Lower lobe of right lung (tissue), 2 donors: Measurements from ENCODE around the gene ABCB8. TPM values are rescaled to one million over a fixed set of nuclear protein-coding genes. Genes with fewer than 3 reads are reported as not detected.

ENCODE experiments used
- ATAC-seq, 2 donors: fragments of 200-7000 bp; cut with Tn5 transposase; one replicate each; pipeline ENCODE4 v1.9.1; 2020 to 2022; ENCODE audit warnings: mild to moderate bottlenecking in 2 of 2, moderate library complexity in 2 of 2
- DNase-seq: peaks from one replicate; pipeline ENCODE4 v3.0.0-alpha.2; 2020
- H3K27ac ChIP-seq: fragments of 200-600 bp; one replicate; pipeline ENCODE4 v1.8.0; 2022
- H3K27me3 ChIP-seq: fragments of 200-600 bp; one replicate; pipeline ENCODE4 v1.8.0; 2022; ENCODE audit warnings: low read depth
- H3K36me3 ChIP-seq: fragments of 200-600 bp; one replicate; pipeline ENCODE4 v1.8.0; 2022; ENCODE audit warnings: mild to moderate bottlenecking
- H3K4me1 ChIP-seq: fragments of 200-600 bp; one replicate; pipeline ENCODE4 v1.8.0; 2022
- H3K4me3 ChIP-seq: fragments of 200-600 bp; one replicate; pipeline ENCODE4 v1.8.0; 2022; ENCODE audit warnings: mild to moderate bottlenecking
- H3K9me3 ChIP-seq: fragments of 200-600 bp; one replicate; pipeline ENCODE4 v1.8.0; 2022
- CTCF ChIP-seq: fragments of 200-600 bp; IDR thresholded peaks from one replicate; pipeline ENCODE4 v1.8.0; 2022; ENCODE audit warnings: antibody characterized with exemption, mild to moderate bottlenecking
- intact Hi-C: fragments of 100-400 bp; cut with DNase I; formaldehyde crosslinking; loops from one replicate; pipeline ENCODE4 v1.11.0; 2022
- total RNA-seq: library from RNA; stranded (reverse); fragmentation: NEBNext Ultra II Directional; extraction: Animal tissue kit (Norgen Biotek cat#: 25700); gene quantifications from one replicate; pipeline ENCODE4 v1.2.1, GENCODE V29; 2021
- donor health status: DM: no; HTN: yes; CAD: no; lungs with severe emphysema.

The ABCB8 gene
- total RNA-seq, 1 donor from 2014 or later: 42.4 TPM

- H3K36me3 ChIP-seq: no peaks in the 10 kb centered on the region
- TF ChIP-seq CTCF: no peak
- no peaks in the 10 kb centered on the region for H3K27me3 ChIP-seq
- peak overlapping the region; percentile 84 for H3K27ac ChIP-seq
- no peak for DNase-seq
- no peaks in the 10 kb centered on the region for H3K9me3 ChIP-seq
- peaks cover 60% of the 10 kb centered on the region for H3K4me1 ChIP-seq
- intact Hi-C loops: no loop called here
- peak overlapping the region; percentile 96 for H3K4me3 ChIP-seq
- no peak for ATAC-seq
These were observed 55.5 kb downstream of the ABCB8 start for GRCh38 chr7:151083824-151084160.

DNA sequence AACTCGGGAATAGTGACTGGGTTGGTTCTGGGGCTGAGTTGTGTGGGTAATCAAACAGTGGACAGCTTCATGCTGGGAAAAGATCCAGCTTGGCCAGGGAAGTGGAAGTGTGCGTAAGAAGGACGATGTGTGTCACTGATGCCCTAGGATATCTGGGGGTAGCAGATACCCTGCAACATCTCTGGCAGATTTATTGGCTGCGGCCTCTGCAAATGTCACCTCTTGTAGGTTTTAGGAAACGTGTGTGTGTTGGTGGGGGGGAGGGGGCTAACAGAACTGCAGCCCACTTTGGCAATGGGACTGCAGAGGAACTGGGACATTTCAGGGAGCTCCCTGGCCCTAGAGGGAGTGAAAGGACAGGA is 57.1 kb downstream of the ABCB8 start:
- ATAC-seq: no peak
- no peak for DNase-seq
- no peaks in the 10 kb centered on the region for H3K9me3 ChIP-seq
- intact Hi-C loops: no loop called here
- H3K27ac ChIP-seq: peak overlapping the region; percentile 86
- TF ChIP-seq CTCF: no peak
- no peaks in the 10 kb centered on the region for H3K27me3 ChIP-seq
- H3K4me3 ChIP-seq: peak overlapping the region; percentile 57
- no peaks in the 10 kb centered on the region for H3K36me3 ChIP-seq
- peaks cover 63% of the 10 kb centered on the region for H3K4me1 ChIP-seq

GRCh38 chr7:151085691-151086620 is 57.7 kb downstream of the ABCB8 start, which contains the start of gene AGAP3:
Gene AGAP3, plus strand, starts transcription at chr7:151086475. Its CDS starts 267 bp downstream, at chr7:151086742.
- Histone ChIP-seq H3K27me3 (no peaks in the 10 kb centered on the region), H3K36me3 (no peaks in the 10 kb centered on the region), H3K4me3 (peak within 1 kb of the TSS; percentile 93), H3K9me3 (no peaks in the 10 kb centered on the region), H3K4me1 (peaks cover 69% of the 10 kb centered on the region), H3K27ac (peak within 1 kb of the TSS; percentile 88)
- no peak for TF ChIP-seq CTCF
- intact Hi-C loops: no loop called here
- DNase-seq (peak; percentile 95), ATAC-seq (peak; percentile 65 to 83)

DNA sequence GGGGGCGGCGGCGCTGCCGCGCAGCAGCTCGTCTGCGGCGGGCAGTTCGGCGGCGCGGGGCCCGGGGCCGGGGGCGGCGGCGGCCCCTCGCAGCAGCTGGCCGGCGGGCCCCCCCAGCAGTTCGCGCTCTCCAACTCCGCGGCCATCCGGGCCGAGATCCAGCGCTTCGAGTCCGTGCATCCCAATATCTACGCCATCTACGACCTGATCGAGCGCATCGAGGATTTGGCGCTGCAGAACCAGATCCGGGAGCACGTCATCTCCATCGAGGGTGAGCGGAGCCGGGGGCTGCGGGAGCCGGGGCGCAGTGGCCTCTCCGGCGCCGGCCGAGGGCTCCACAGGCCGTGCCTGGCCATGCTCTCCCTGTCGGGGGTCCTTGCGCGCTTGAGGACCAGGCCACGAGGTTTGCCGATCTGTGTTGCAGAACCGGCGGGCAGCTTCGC is 58.6 kb downstream of the ABCB8 start:
- no peaks in the 10 kb centered on the region for H3K9me3 ChIP-seq
- peak overlapping the region; percentile 93 for H3K4me3 ChIP-seq
- TF ChIP-seq CTCF: no peak
- H3K4me1 ChIP-seq: peaks cover 69% of the 10 kb centered on the region
- intact Hi-C loops: no loop called here
- ATAC-seq (no peak), DNase-seq (no peak)
- peak overlapping the region; percentile 88 for H3K27ac ChIP-seq
- no peaks in the 10 kb centered on the region for H3K27me3 ChIP-seq
- H3K36me3 ChIP-seq: peaks cover under 1% of the 10 kb centered on the region

DNA sequence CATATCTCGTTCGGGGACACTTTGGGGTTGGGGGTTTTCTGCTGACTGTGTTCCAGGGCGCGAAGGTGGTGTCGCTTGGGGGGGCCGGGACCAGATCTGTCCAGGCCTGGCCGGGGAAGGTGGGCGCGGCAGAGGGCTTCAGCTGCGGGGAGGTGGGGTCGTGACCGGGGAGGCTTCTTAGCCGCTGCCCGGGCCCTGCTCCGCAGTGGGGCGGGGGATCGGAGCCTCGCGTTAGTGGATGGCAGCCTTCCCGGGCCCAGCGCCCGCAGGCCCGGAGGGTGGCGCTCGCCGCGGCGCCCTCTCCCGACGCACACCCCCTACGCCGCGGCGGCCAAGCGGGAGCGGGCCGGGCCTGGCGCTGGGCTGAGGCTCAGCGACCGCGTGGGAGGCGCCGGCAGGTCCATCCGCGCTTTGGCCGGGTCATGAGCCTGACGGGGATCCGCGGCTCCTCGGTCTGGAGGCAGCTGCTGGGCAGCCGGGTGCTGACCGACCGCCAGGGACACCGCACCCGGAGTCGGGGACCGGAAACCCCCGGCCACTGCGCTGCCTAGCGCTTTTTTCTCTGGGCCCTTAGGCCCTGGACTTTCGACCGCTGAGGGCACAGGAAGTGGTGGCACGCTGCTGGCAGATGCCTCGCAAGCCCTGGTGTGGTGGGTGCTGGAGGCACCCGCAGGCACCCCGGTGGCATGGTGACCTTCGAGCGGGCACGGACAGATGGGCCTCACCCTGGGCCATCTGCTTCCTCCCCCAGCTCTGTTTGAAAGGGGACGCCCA is 59.2 kb downstream of the ABCB8 start:
- Histone ChIP-seq H3K4me3 (peak overlapping the region; percentile 93), H3K27me3 (no peaks in the 10 kb centered on the region), H3K4me1 (peaks cover 68% of the 10 kb centered on the region), H3K36me3 (peaks cover 6% of the 10 kb centered on the region), H3K27ac (peak overlapping the region; percentile 88), H3K9me3 (no peaks in the 10 kb centered on the region)
- peak; percentile 42 for TF ChIP-seq CTCF
- intact Hi-C loops: no loop called here
- peak; percentile 65 to 68 for ATAC-seq
- DNase-seq: peak; percentile 76
